Glutamatergic neuron (in vitro differentiated cells): ENCODE data around the gene NRXN3. TPM values are rescaled to one million over a fixed set of nuclear protein-coding genes. Genes with fewer than 3 reads are reported as not detected.

Experiments used
- DNase-seq: peaks from one replicate; pipeline ENCODE4 v3.0.0; 2022
- H3K27ac Mint-ChIP-seq: one replicate; pipeline ENCODE4 v1.8.0; 2020; ENCODE audit warnings: mild to moderate bottlenecking, mixed read lengths, inconsistent platforms; ENCODE audit not compliant: unreplicated experiment
- H3K27me3 Mint-ChIP-seq: one replicate; pipeline ENCODE4 v1.8.0; 2020; ENCODE audit warnings: mild to moderate bottlenecking, moderate library complexity, mixed read lengths, inconsistent platforms; ENCODE audit not compliant: unreplicated experiment
- H3K36me3 Mint-ChIP-seq: one replicate; pipeline ENCODE4 v1.8.0; 2020; ENCODE audit warnings: mild to moderate bottlenecking, mixed read lengths, inconsistent platforms; ENCODE audit not compliant: unreplicated experiment
- H3K4me1 Mint-ChIP-seq: one replicate; pipeline ENCODE4 v1.8.0; 2020; ENCODE audit warnings: mild to moderate bottlenecking, low read depth, mixed read lengths, inconsistent platforms; ENCODE audit not compliant: unreplicated experiment
- H3K4me3 Mint-ChIP-seq: one replicate; pipeline ENCODE4 v1.8.0; 2020; ENCODE audit warnings: mild to moderate bottlenecking, mixed read lengths, inconsistent platforms; ENCODE audit not compliant: unreplicated experiment
- H3K9me3 Mint-ChIP-seq: one replicate; pipeline ENCODE4 v1.8.0; 2020; ENCODE audit warnings: mild to moderate bottlenecking, moderate library complexity, mixed read lengths, inconsistent platforms; ENCODE audit not compliant: unreplicated experiment
- CTCF ChIP-seq: fragments of 200-600 bp; sonication (generic); IDR thresholded peaks from one replicate; pipeline ENCODE4 v1.5.0; 2021; ENCODE audit not compliant: partially characterized antibody, unreplicated experiment
- total RNA-seq: library from RNA; stranded (reverse); fragmentation: NEBNext Ultra II Directional; extraction: Animal tissue kit (Norgen Biotek cat#: 25700); gene quantifications from one replicate; pipeline ENCODE4 v1.2.1, GENCODE V29; 2021; ENCODE audit not compliant: unreplicated experiment

NRXN3 gene
- total RNA-seq, 1 donor from 2014 or later: 1.2 TPM

- H3K27me3 Mint-ChIP-seq: no peaks in the 10 kb centered on the region
- H3K4me1 Mint-ChIP-seq: no peaks in the 10 kb centered on the region
- H3K36me3 Mint-ChIP-seq: no peaks in the 10 kb centered on the region
- DNase-seq: no peak
- no peak overlapping the region for H3K27ac Mint-ChIP-seq
- H3K9me3 Mint-ChIP-seq: peaks cover 1% of the 10 kb centered on the region
- H3K4me3 Mint-ChIP-seq: no peak overlapping the region
- no peak for TF ChIP-seq CTCF
Measured at GRCh38 chr14:78644824-78645559, 474.8 kb downstream of the NRXN3 start.

- H3K27me3 Mint-ChIP-seq: no peaks in the 10 kb centered on the region
- H3K36me3 Mint-ChIP-seq: no peaks in the 10 kb centered on the region
- no peaks in the 10 kb centered on the region for H3K9me3 Mint-ChIP-seq
- no peak overlapping the region for H3K4me3 Mint-ChIP-seq
- H3K4me1 Mint-ChIP-seq: peaks cover 3% of the 10 kb centered on the region
- no peak for TF ChIP-seq CTCF
- H3K27ac Mint-ChIP-seq: no peak overlapping the region
- no peak for DNase-seq
Measured at GRCh38 chr14:78652727-78653126, 482.6 kb downstream of the NRXN3 start.

GRCh38 chr14:78653173-78653572, 483.0 kb downstream of the NRXN3 start:
- H3K27me3 Mint-ChIP-seq: no peaks in the 10 kb centered on the region
- H3K4me3 Mint-ChIP-seq: no peak overlapping the region
- H3K27ac Mint-ChIP-seq: no peak overlapping the region
- no peak for DNase-seq
- TF ChIP-seq CTCF: no peak
- H3K36me3 Mint-ChIP-seq: no peaks in the 10 kb centered on the region
- no peaks in the 10 kb centered on the region for H3K9me3 Mint-ChIP-seq
- peaks cover 3% of the 10 kb centered on the region for H3K4me1 Mint-ChIP-seq

GRCh38 chr14:78657451-78657850, 487.3 kb downstream of the NRXN3 start:
- no peak overlapping the region for H3K4me3 Mint-ChIP-seq
- DNase-seq: no peak
- TF ChIP-seq CTCF: no peak
- H3K9me3 Mint-ChIP-seq: no peaks in the 10 kb centered on the region
- H3K4me1 Mint-ChIP-seq: peaks cover under 1% of the 10 kb centered on the region
- peaks cover 2% of the 10 kb centered on the region for H3K27me3 Mint-ChIP-seq
- no peaks in the 10 kb centered on the region for H3K36me3 Mint-ChIP-seq
- no peak overlapping the region for H3K27ac Mint-ChIP-seq

GRCh38 chr14:78664841-78665240, 494.7 kb downstream of the NRXN3 start:
- Mint-ChIP-seq H3K36me3 (no peaks in the 10 kb centered on the region), H3K9me3 (no peaks in the 10 kb centered on the region), H3K4me1 (no peaks in the 10 kb centered on the region), H3K4me3 (no peak overlapping the region), H3K27ac (no peak overlapping the region), H3K27me3 (peaks cover 2% of the 10 kb centered on the region)
- TF ChIP-seq CTCF: no peak
- DNase-seq: no peak
